OCI-LY3 (cell line): ENCODE measurements around the gene CTDP1.

Source experiments
- EZH2phosphoT487 ChIP-seq: fragments of 200-600 bp; shearing (Covaris generic); IDR thresholded peaks from 2 replicates; pipeline ENCODE4 v1.6.1; 2018; ENCODE audit warnings: antibody characterized with exemption, mixed run types, low read depth
- TF ChIP-seq, protein P1 (sequence below): fragments of 200-600, 300-600 bp; sonication (generic); IDR thresholded peaks from 2 replicates; pipeline ENCODE4 v1.5.1; 2014; ENCODE audit warnings: antibody characterized with exemption, low read length, low read depth

DNA sequence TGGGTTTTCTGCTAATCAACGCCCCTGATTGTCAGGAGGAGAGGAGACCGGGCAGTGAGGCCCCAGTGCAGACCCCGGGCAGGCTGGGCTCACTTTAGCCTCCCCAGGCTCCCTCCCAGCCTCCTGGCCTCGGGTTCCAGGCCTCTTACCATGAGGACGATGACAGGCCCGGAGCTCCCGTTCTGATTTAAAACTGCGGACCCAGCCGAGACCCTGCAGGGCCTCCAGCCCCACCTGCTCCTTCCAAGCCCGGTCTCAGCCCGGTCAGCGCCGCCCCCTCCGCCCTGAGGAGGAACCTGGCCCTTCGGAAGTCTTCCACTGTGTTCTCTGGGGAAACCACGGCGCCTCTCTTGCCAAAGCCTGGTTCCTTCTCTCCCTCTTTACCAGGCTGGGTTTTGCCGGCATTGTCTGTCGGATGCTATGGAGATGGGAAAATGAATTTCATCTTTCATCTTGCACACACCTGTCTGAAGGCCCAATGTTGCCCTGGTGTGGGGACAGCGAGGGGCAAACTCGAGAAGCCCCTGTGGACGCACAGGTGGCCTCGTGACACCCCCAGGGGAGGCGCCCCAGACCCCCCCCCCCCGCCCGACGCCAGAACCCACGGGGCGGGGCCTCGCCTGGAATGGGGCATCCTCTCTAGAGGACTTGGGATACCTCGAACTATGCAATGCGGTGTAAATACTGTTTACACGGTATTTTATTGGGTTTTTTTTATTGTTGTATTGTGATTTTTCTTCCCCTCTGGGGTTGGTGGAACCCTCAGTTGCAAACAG lies 37.7 kb upstream of the CTDP1 start:
- TF ChIP-seq, protein P1, sequence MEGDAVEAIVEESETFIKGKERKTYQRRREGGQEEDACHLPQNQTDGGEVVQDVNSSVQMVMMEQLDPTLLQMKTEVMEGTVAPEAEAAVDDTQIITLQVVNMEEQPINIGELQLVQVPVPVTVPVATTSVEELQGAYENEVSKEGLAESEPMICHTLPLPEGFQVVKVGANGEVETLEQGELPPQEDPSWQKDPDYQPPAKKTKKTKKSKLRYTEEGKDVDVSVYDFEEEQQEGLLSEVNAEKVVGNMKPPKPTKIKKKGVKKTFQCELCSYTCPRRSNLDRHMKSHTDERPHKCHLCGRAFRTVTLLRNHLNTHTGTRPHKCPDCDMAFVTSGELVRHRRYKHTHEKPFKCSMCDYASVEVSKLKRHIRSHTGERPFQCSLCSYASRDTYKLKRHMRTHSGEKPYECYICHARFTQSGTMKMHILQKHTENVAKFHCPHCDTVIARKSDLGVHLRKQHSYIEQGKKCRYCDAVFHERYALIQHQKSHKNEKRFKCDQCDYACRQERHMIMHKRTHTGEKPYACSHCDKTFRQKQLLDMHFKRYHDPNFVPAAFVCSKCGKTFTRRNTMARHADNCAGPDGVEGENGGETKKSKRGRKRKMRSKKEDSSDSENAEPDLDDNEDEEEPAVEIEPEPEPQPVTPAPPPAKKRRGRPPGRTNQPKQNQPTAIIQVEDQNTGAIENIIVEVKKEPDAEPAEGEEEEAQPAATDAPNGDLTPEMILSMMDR, result no peak
- no peak for TF ChIP-seq EZH2phosphoT487
